Spleen (tissue), 11 donors: ENCODE measurements around the gene MFF. TPM values are rescaled to one million over a fixed set of nuclear protein-coding genes. Genes with fewer than 3 reads are reported as not detected.

ENCODE experiments used
- DNase-seq: peaks from one replicate; pipeline ENCODE4 v3.0.0-alpha.2; 2020
- H3K27ac ChIP-seq, 8 donors: fragments of 200-600 bp; sonication (generic) in 7 of 8; 1 replicate in 4 of 8; 2 replicates in 4 of 8; pipeline versions ENCODE4 v1.5.0 to v1.8.0; 2016 to 2021; ENCODE audit warnings: inconsistent platforms in 4 of 8, mild to moderate bottlenecking in 4 of 8, moderate library complexity in 1 of 8
- H3K27me3 ChIP-seq, 7 donors: fragments of 200-600 bp; sonication (generic) in 6 of 7; replicated peaks in 1 of 7; 1 replicate in 4 of 7; 2 replicates in 3 of 7; pipeline versions ENCODE4 v1.5.0 to v1.8.0; 2016 to 2021; ENCODE audit warnings: inconsistent platforms in 3 of 7, mild to moderate bottlenecking in 1 of 7
- H3K36me3 ChIP-seq, 6 donors: fragments of 200-600 bp; sonication (generic) in 5 of 6; 1 replicate in 4 of 6; 2 replicates in 2 of 6; pipeline versions ENCODE4 v1.5.0 to v1.8.0; 2016 to 2021; ENCODE audit warnings: inconsistent platforms in 2 of 6
- H3K4me1 ChIP-seq, 6 donors: fragments of 200-600 bp; sonication (generic) in 5 of 6; 1 replicate in 3 of 6; 2 replicates in 3 of 6; pipeline versions ENCODE4 v1.5.0 to v1.8.0; 2016 to 2021; ENCODE audit warnings: inconsistent platforms in 3 of 6
- H3K4me3 ChIP-seq, 8 donors: fragments of 200-600 bp; sonication (generic) in 7 of 8; 1 replicate in 4 of 8; 2 replicates in 4 of 8; pipeline versions ENCODE4 v1.5.0 to v1.8.0; 2016 to 2021; ENCODE audit warnings: inconsistent platforms in 4 of 8, mild to moderate bottlenecking in 4 of 8, moderate library complexity in 2 of 8
- H3K9me3 ChIP-seq, 8 donors: fragments of 200-600 bp; sonication (generic) in 7 of 8; 1 replicate in 4 of 8; 2 replicates in 4 of 8; pipeline versions ENCODE4 v1.5.0 to v1.8.0; 2016 to 2021; ENCODE audit warnings: inconsistent platforms in 4 of 8
- POLR2A ChIP-seq, 3 donors: fragments of 450-650 bp; IDR thresholded peaks; one replicate each; pipeline ENCODE4 v1.5.1; 2017; ENCODE audit warnings: antibody characterized with exemption in 3 of 3, mild to moderate bottlenecking in 1 of 3
- POLR2AphosphoS5 ChIP-seq, 3 donors: sonication (generic); formaldehyde crosslinking; IDR thresholded peaks; one replicate each; pipeline ENCODE4 v1.5.1; 2017; ENCODE audit warnings: antibody characterized with exemption in 3 of 3
- WGBS, 5 donors: extraction: QIAGEN DNeasy Blood & Tissue Kit in 3 of 5; methylation state at CpG; one replicate each; pipeline versions ENCODE4 v1.1.5 to v1.1.7; 2013 to 2018; 5-methylcytosine and 5-hydroxymethylcytosine counted together
- intact Hi-C: fragments of 100-400 bp; cut with DNase I; formaldehyde crosslinking; loops from one replicate; pipeline ENCODE4 v1.15.0; 2023; ENCODE audit warnings: low total_unique reads
- polyA plus RNA-seq, 3 donors: library from polyadenylated mRNA; stranded (reverse); fragments of 200-250 nt; gene quantifications; one replicate each; pipeline ENCODE4 v1.2.1, GENCODE V29; 2013
- total RNA-seq, 7 donors: library from RNA; depleted of rRNA in 3 of 7; stranded (reverse); fragments of >200 nt in 3 of 7; fragmentation: NEBNext Ultra II Directional in 4 of 7; extraction: Animal tissue kit (Norgen Biotek cat#: 25700) in 4 of 7; gene quantifications; one replicate each; pipeline versions ENCODE4 v1.1.0 to v1.2.1, GENCODE V29; 2016 to 2021
- TF ChIP-seq, protein P1 (sequence below), 11 experiments: fragments of 200-600 bp in 7 of 11; fragments of 450-650 bp in 4 of 11; sonication (generic) in 4 of 11; IDR thresholded peaks in 8 of 11; conservative IDR thresholded peaks in 3 of 11; 1 replicate in 7 of 11; 2 replicates in 4 of 11; pipeline versions ENCODE4 v1.4.0 to v1.8.0; 2016 to 2021; ENCODE audit warnings: antibody characterized with exemption in 11 of 11, inconsistent platforms in 4 of 11, mild to moderate bottlenecking in 1 of 11
- donor health status: healthy with polysubstance abuse.
- donor health status: DM: no; HTN: no; CAD: no; lungs with moderate emphysema.
- donor health status: DM: no; HTN: no; CAD: no.
- donor health status: Bipolar disorder and iron deficiency.
- donor health status: healthy.
- donor health status: DM: no; HTN: no; CAD: no.
- donor health status: DM: yes; HTN: yes; CAD: no.

Gene MFF
- total and polyA plus RNA-seq, 10 donors, result 59.3 to 134 (median 75.5) TPM

DNA sequence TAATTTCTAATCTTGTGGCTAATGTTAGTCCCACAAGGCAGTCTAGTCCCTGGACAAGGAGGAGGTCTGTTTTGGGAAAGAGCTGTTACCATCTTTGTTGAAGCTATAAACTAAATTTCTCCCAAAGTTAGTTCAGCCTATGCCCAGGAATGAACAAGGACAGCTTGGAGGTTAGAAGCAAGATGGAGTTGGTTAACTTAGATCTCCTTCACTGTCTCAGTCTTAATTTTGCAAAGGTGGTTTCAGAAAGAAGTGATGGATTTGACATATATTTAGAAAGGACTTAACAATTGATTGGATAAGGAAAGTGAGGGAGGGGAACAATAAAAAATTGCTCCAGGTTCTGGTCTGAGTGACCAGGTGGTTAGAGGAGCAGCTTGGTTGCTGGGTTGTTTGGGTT, 77.3 kb downstream of the MFF start:
- TF ChIP-seq POLR2A (IDR thresholded peaks at IDR 0.05) (no peak), POLR2AphosphoS5 (IDR thresholded peaks at IDR 0.05) (no peak)
- TF ChIP-seq, protein P1, sequence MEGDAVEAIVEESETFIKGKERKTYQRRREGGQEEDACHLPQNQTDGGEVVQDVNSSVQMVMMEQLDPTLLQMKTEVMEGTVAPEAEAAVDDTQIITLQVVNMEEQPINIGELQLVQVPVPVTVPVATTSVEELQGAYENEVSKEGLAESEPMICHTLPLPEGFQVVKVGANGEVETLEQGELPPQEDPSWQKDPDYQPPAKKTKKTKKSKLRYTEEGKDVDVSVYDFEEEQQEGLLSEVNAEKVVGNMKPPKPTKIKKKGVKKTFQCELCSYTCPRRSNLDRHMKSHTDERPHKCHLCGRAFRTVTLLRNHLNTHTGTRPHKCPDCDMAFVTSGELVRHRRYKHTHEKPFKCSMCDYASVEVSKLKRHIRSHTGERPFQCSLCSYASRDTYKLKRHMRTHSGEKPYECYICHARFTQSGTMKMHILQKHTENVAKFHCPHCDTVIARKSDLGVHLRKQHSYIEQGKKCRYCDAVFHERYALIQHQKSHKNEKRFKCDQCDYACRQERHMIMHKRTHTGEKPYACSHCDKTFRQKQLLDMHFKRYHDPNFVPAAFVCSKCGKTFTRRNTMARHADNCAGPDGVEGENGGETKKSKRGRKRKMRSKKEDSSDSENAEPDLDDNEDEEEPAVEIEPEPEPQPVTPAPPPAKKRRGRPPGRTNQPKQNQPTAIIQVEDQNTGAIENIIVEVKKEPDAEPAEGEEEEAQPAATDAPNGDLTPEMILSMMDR (IDR thresholded peaks at IDR 0.05 in 8 of 11, conservative IDR thresholded peaks at IDR 0.05 in 3 of 11), result no peak
- H3K27me3 ChIP-seq, result no peaks in the 10 kb centered on the region
- no peaks in the 10 kb centered on the region for H3K9me3 ChIP-seq
- no peak overlapping the region for H3K4me3 ChIP-seq
- no peaks in the 10 kb centered on the region for H3K36me3 ChIP-seq
- no peak for DNase-seq
- no peak overlapping the region for H3K27ac ChIP-seq
- intact Hi-C loops, result no loop called here
- peaks cover 10 to 42% (median 24%) of the 10 kb centered on the region in 6 donors for H3K4me1 ChIP-seq

DNA sequence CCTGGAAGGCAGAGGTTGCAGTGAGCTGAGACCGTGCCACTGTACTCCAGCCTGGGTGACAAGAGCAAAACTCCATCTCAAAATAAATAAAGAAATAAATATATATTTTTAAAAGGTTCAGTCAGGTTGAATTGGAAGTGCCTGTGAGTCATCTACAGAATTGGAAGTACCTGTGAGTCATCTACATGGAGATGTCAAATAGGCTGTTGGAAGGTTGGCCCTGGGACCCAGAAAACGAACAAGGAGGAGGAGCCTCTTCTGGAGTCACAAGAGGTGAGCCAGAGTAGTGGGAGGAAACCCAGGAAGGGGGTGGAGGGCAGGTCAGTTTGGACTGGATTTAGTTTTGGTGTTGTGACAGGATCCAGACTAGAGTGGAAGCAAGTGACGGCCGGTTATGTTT, 77.9 kb downstream of the MFF start:
- Histone ChIP-seq H3K9me3 (no peaks in the 10 kb centered on the region), H3K27ac (no peak overlapping the region), H3K4me3 (no peak overlapping the region), H3K36me3 (no peaks in the 10 kb centered on the region), H3K4me1 (peaks cover 10 to 42% (median 25%) of the 10 kb centered on the region in 6 donors), H3K27me3 (no peaks in the 10 kb centered on the region)
- WGBS, 5 donors, result 56 to 62% (median 61%) methylated on average over 4 of the region's 4 CpGs
- intact Hi-C loops, result no loop called here
- TF ChIP-seq POLR2A (IDR thresholded peaks at IDR 0.05), result no peak
- no peak for TF ChIP-seq POLR2AphosphoS5 (IDR thresholded peaks at IDR 0.05)
- TF ChIP-seq, protein P1 (IDR thresholded peaks at IDR 0.05 in 8 of 11, conservative IDR thresholded peaks at IDR 0.05 in 3 of 11), result no peak
- DNase-seq, result no peak

DNA sequence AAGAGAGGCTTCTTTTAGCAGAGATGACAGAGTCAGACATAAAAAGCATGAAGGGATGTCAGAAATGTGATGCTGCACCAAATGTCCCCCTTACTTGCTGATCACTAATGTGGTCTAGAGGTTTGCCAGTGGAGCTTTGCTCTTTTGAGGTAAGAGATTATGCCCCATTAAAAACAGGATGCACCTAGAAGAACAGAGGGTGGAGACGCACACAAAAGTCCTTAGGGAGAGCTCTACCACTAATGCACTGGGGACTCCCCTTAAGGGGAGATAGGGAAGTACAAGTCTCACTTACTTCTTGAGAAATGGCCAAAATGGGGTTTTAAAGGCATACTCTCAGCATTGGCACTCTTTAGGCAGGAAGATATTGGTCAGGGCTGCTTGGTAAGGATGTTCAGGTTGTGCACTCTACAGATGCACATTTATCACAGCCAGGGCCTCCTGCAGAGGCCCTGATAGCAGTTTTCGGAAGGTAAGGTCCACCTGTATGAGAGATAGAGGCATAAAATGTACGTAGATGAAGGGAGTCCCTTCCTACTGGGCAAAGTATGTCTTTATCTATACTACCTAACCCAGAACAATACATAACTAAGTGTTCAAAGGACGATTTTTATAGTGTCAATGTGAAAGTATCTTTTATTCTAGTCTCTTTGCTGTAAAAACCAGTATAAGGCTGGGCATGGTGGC, 79.7 kb downstream of the MFF start:
- no peaks in the 10 kb centered on the region for H3K9me3 ChIP-seq
- H3K36me3 ChIP-seq, result no peaks in the 10 kb centered on the region
- no peak for TF ChIP-seq POLR2A (IDR thresholded peaks at IDR 0.05)
- TF ChIP-seq, protein P1 (IDR thresholded peaks at IDR 0.05 in 8 of 11, conservative IDR thresholded peaks at IDR 0.05 in 3 of 11), result peak in 2 of 11 experiments; percentile 10 to 28
- TF ChIP-seq POLR2AphosphoS5 (IDR thresholded peaks at IDR 0.05), result no peak
- intact Hi-C loops, result loop anchor here (5.0 kb wide), 1 partner anchor 363 kb away; no protein-coding TSS in a partner anchor
- H3K27ac ChIP-seq, result peak overlapping the region in 3 of 8 donors; percentile 22 to 82 (median 49)
- peaks cover 10 to 40% (median 24%) of the 10 kb centered on the region in 6 donors for H3K4me1 ChIP-seq
- H3K27me3 ChIP-seq, result no peaks in the 10 kb centered on the region
- DNase-seq, result no peak
- H3K4me3 ChIP-seq, result no peak overlapping the region
- 73 to 81% (median 78%) methylated on average over 4 of the region's 4 CpGs for WGBS, 5 donors

DNA sequence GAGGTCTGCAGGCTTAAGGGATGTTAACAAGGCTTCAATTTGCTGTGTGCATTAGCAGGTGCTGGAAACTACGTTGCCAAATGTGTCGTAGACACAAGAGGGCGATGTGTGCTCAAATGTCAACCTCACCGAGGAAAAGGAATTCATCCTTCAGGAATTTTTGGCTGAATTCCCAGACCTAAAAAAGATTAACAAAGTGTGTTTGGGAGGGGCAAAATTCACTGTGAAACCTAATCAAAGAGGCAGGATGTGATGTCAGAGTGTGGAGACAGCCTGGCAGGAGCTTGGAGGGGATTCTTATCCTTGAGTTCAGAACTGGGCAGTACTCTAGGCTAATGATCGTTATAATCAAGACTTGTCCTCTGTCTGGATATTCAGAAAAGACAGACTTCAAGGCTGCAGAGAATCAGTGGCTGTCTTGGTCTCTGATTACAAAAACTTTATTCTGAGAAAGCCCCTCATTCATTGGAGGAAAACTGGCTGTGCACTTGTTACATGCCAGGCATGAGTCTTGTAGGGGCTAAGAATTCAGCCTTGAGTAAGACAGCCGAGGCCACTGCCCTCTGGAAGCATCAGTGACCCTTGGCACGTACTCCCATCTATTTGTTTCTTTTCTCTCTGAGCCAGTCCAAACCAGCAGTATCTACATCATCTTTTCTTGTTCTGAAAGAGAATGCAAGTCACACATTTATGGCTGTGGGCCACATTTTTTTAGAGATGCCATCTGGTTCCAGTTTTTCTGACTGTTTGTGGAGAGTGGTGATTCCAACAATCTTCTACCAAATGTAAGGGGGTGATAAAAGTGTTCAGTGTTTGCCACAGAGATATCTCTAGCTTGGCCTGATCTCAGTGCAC, 81.4 kb downstream of the MFF start:
- peak in 1 of 3 donors; percentile 56 for TF ChIP-seq POLR2AphosphoS5 (IDR thresholded peaks at IDR 0.05)
- TF ChIP-seq POLR2A (IDR thresholded peaks at IDR 0.05), result no peak
- TF ChIP-seq, protein P1 (IDR thresholded peaks at IDR 0.05 in 8 of 11, conservative IDR thresholded peaks at IDR 0.05 in 3 of 11), result peak in 10 of 11 experiments; percentile 22 to 71 (median 58)
- H3K36me3 ChIP-seq, result no peaks in the 10 kb centered on the region
- peaks cover 10 to 54% (median 31%) of the 10 kb centered on the region in 6 donors for H3K4me1 ChIP-seq
- no peaks in the 10 kb centered on the region for H3K27me3 ChIP-seq
- H3K9me3 ChIP-seq, result no peaks in the 10 kb centered on the region
- intact Hi-C loops, result loop anchor here (5.0 kb wide), 1 partner anchor 361 kb away; no protein-coding TSS in a partner anchor
- no peak overlapping the region for H3K4me3 ChIP-seq
- no peak for DNase-seq
- WGBS, 5 donors, result 7 to 14% (median 8%) methylated on average over 7 of the region's 7 CpGs
- peak overlapping the region; percentile 23 to 82 (median 69) for H3K27ac ChIP-seq
